Measurements from ENCODE around the gene PCDHB7.
"Not testable (repeated sequence)": the region's sequence is repeated elsewhere in the genome, so short reads cannot be mapped to it uniquely, and the experiment has no call there.

Gene PCDHB7

DNA sequence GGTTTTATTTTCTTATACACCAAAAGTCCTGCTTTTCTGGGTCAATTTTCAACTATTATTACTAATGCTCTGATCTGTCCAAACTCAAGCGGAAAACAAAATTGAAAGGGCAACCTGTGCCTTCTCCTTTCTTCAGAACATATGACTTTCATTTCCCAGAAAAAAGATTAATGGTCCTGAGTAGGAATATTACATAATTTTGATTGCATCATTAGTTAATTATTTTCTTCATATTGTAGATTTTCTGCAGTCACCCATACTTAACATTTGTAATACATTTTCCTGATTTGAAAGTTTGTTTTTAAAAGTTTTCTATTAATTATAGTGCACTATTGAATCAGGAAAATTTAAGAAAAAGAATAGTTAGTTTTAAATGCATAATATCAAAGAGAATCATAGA lies 3.5 kb downstream of the PCDHB7 start:
- H3K4me3 ChIP-seq, result no peak overlapping the region

DNA sequence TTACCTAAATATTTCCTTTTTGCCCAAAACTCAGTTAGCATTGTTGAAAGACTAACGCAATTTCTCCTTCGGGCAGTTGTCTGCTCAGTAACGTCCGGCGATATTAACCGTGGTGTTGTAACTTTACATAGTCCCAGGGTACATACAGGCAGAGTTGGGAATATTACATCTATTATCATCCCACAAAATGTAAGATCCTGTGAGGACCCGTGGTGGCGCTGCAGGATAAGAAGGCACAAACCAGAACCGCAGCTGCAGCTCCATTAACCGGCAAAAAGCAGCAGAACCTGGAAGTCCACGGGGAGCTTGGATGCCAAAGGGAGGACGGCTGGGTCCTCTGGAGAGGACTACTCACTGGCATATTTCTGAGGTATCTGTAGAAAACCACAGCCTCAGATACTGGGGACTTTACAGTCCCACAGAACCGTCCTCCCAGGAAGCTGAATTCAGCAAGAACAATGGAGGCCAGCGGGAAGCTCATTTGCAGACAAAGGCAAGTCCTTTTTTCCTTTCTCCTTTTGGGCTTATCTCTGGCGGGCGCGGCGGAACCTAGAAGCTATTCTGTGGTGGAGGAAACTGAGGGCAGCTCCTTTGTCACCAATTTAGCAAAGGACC lies 5.2 kb downstream of the PCDHB7 start, which contains the start of gene PCDHB8:
TSS of gene PCDHB8 (plus strand) at position 214 of the 615 bp plus-strand sequence. CDS start at position 459, 245 bp downstream.
- H3K4me1 ChIP-seq; intact Hi-C loops (cut with DNase I; ENCODE audit: low total_unique reads); DNase-seq; H3K4me3 ChIP-seq; H3K27ac ChIP-seq: not testable (repeated sequence)
- Histone ChIP-seq H3K36me3 (peaks cover 0 to 14% (median 13%) of the 10 kb centered on the region in 3 donors), H3K9me3 (peaks cover 4 to 76% (median 67%) of the 10 kb centered on the region in 3 donors), H3K27me3 (peaks cover 3 to 10% of the 10 kb centered on the region in 2 donors)

More for the DNA sequence above, 3.5 kb downstream of the PCDHB7 start:
- Histone ChIP-seq H3K36me3 (peaks cover 0 to 14% (median 13%) of the 10 kb centered on the region in 3 donors), H3K27ac (no peak overlapping the region), H3K9me3 (peaks cover 4 to 73% (median 61%) of the 10 kb centered on the region in 3 donors), H3K4me1 (no peaks in the 10 kb centered on the region), H3K27me3 (peaks cover 3 to 10% of the 10 kb centered on the region in 2 donors)
- intact Hi-C loops (cut with DNase I; ENCODE audit: low total_unique reads), result no loop called here
- TF ChIP-seq, protein P1, sequence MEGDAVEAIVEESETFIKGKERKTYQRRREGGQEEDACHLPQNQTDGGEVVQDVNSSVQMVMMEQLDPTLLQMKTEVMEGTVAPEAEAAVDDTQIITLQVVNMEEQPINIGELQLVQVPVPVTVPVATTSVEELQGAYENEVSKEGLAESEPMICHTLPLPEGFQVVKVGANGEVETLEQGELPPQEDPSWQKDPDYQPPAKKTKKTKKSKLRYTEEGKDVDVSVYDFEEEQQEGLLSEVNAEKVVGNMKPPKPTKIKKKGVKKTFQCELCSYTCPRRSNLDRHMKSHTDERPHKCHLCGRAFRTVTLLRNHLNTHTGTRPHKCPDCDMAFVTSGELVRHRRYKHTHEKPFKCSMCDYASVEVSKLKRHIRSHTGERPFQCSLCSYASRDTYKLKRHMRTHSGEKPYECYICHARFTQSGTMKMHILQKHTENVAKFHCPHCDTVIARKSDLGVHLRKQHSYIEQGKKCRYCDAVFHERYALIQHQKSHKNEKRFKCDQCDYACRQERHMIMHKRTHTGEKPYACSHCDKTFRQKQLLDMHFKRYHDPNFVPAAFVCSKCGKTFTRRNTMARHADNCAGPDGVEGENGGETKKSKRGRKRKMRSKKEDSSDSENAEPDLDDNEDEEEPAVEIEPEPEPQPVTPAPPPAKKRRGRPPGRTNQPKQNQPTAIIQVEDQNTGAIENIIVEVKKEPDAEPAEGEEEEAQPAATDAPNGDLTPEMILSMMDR (IDR thresholded peaks at IDR 0.05), result no peak
- no peak for DNase-seq

DNA sequence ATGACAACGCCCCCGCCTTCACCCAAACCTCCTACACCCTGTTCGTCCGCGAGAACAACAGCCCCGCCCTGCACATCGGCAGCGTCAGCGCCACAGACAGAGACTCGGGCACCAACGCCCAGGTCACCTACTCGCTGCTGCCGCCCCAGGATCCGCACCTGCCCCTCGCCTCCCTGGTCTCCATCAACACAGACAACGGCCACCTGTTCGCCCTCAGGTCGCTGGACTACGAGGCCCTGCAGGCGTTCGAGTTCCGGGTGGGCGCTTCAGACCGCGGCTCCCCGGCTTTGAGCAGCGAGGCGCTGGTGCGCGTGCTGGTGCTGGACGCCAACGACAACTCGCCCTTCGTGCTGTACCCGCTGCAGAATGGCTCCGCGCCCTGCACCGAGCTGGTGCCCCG lies 6.9 kb downstream of the PCDHB7 start:
- Histone ChIP-seq H3K27me3 (peaks cover 3 to 10% of the 10 kb centered on the region in 2 donors), H3K9me3 (peaks cover 4 to 77% (median 72%) of the 10 kb centered on the region in 3 donors), H3K36me3 (peaks cover 0 to 22% (median 19%) of the 10 kb centered on the region in 3 donors)
- H3K4me3 ChIP-seq; intact Hi-C loops (cut with DNase I; ENCODE audit: low total_unique reads); H3K27ac ChIP-seq; H3K4me1 ChIP-seq; DNase-seq: not testable (repeated sequence)

DNA sequence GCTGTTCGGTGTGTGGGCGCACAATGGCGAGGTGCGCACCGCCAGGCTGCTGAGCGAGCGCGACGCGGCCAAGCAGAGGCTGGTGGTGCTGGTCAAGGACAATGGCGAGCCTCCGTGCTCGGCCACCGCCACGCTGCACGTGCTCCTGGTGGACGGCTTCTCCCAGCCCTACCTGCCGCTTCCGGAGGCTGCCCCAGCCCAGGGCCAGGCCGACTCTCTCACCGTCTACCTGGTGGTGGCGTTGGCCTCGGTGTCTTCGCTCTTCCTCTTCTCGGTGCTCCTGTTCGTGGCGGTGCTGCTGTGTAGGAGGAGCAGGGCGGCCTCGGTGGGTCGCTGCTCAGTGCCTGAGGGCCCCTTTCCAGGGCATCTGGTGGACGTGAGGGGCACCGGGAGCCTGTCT lies 7.4 kb downstream of the PCDHB7 start:
- H3K27me3 ChIP-seq; H3K4me1 ChIP-seq; intact Hi-C loops (cut with DNase I; ENCODE audit: low total_unique reads); DNase-seq; H3K27ac ChIP-seq; H3K4me3 ChIP-seq: not testable (repeated sequence)
- peaks cover 0 to 22% (median 13%) of the 10 kb centered on the region in 3 donors for H3K36me3 ChIP-seq
- H3K9me3 ChIP-seq, result peaks cover 4 to 77% (median 72%) of the 10 kb centered on the region in 3 donors

DNA sequence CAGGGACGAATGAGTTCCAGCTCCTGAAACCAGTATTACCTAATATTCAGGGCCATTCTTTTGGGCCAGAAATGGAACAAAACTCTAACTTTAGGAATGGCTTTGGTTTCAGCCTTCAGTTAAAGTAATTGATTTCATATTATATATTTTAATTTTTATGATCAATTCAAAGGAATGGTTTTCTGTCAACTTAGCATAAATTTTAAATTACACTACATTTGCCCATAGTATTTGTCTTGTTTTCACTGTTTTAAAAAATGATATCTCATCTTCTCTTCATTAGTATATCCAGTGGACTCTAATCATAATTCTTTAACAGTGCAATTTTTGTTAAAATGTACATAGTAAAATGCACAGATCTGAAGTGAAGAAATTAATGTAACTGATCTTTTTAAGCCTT lies 7.9 kb downstream of the PCDHB7 start:
- Histone ChIP-seq H3K9me3 (peaks cover 4 to 75% (median 68%) of the 10 kb centered on the region in 3 donors), H3K4me1 (no peaks in the 10 kb centered on the region), H3K27me3 (peaks cover 0 to 7% of the 10 kb centered on the region in 2 donors), H3K36me3 (peaks cover 0 to 18% (median 13%) of the 10 kb centered on the region in 3 donors), H3K27ac (no peak overlapping the region), H3K4me3 (no peak overlapping the region)
- intact Hi-C loops (cut with DNase I; ENCODE audit: low total_unique reads), result no loop called here
- DNase-seq, result no peak
- TF ChIP-seq, protein P1 (IDR thresholded peaks at IDR 0.05), result no peak

DNA sequence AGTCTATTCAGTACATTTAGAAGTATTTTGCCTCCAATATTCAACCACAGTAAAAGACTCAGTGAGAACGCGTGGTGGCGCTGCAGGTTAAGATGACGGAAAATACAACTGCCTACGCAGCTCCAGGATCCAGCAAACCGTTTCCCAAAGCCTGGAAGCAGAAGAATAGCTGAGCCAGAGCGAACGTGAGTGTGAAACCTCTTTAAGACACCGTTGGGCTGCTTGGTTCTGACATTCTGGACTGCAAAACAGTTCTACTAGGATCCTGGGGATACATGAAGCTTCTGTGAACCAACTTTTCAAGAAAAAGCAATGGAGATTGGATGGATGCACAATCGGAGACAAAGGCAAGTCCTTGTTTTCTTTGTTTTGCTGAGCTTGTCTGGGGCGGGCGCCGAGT lies 9.8 kb downstream of the PCDHB7 start, which contains the start of gene PCDHB16:
TSS of gene PCDHB16 (plus strand) at position 140 of the 400 bp plus-strand sequence. CDS start at position 313, 173 bp downstream.
- H3K27ac ChIP-seq, result peak within 1 kb of the TSS; percentile 16 to 48
- no peaks in the 10 kb centered on the region for H3K4me1 ChIP-seq
- peaks cover 12 to 73% (median 54%) of the 10 kb centered on the region in 3 donors for H3K9me3 ChIP-seq
- peaks cover 0 to 7% of the 10 kb centered on the region in 2 donors for H3K27me3 ChIP-seq
- intact Hi-C loops (cut with DNase I; ENCODE audit: low total_unique reads), result no loop called here
- no peak for DNase-seq
- peaks cover 0 to 15% (median 14%) of the 10 kb centered on the region in 3 donors for H3K36me3 ChIP-seq
- TF ChIP-seq, protein P1 (IDR thresholded peaks at IDR 0.05), result peak; percentile 27 to 29
- H3K4me3 ChIP-seq, result peak within 1 kb of the TSS; percentile 45

DNA sequence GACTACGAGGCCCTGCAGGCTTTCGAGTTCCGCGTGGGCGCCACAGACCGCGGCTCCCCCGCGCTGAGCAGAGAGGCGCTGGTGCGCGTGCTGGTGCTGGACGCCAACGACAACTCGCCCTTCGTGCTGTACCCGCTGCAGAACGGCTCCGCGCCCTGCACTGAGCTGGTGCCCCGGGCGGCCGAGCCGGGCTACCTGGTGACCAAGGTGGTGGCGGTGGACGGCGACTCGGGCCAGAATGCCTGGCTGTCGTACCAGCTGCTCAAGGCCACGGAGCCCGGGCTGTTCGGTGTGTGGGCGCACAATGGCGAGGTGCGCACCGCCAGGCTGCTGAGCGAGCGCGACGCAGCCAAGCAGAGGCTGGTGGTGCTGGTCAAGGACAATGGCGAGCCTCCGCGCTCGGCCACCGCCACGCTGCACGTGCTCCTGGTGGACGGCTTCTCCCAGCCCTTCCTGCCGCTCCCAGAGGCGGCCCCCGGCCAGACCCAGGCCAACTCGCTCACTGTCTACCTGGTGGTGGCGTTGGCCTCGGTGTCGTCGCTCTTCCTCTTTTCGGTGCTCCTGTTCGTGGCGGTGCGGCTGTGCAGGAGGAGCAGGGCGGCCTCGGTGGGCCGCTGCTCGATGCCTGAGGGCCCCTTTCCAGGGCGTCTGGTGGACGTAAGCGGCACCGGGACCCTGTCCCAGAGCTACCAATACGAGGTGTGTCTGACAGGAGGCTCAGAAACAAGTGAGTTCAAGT lies 11.8 kb downstream of the PCDHB7 start:
- H3K4me3 ChIP-seq; H3K4me1 ChIP-seq; H3K27ac ChIP-seq; H3K27me3 ChIP-seq; intact Hi-C loops (cut with DNase I; ENCODE audit: low total_unique reads); DNase-seq: not testable (repeated sequence)
- H3K9me3 ChIP-seq, result peaks cover 9 to 74% (median 48%) of the 10 kb centered on the region in 3 donors
- peaks cover 0 to 19% (median 14%) of the 10 kb centered on the region in 3 donors for H3K36me3 ChIP-seq
